Loucy (cell line): ENCODE measurements around the gene SAPCD2.

Experiments
- H2AFZ ChIP-seq: fragments of 200-600 bp; sonication (generic); 2 replicates; pipeline ENCODE4 v1.6.0; 2016; ENCODE audit warnings: antibody characterized with exemption, mild to moderate bottlenecking, low read length, moderate library complexity
- H3F3A ChIP-seq: fragments of 200-600 bp; 2 replicates; pipeline ENCODE4 v1.6.0; 2016; ENCODE audit warnings: antibody characterized with exemption, low read depth, mild to moderate bottlenecking
- H3K27me3 ChIP-seq: fragments of 200-600 bp; sonication (generic); 2 replicates; pipeline ENCODE4 v1.6.1; 2014; ENCODE audit warnings: low read length, mild to moderate bottlenecking; ENCODE audit not compliant: insufficient read depth, poor library complexity, severe bottlenecking
- H3K36me3 ChIP-seq: fragments of 200-600 bp; sonication (generic); 2 replicates; pipeline ENCODE4 v1.6.1; 2016; ENCODE audit warnings: low read length; ENCODE audit not compliant: insufficient read depth
- H3K4me1 ChIP-seq: fragments of 200-600 bp; sonication (generic); 2 replicates; pipeline ENCODE4 v1.5.1; 2014; ENCODE audit warnings: low read length, mild to moderate bottlenecking; ENCODE audit not compliant: insufficient read depth, poor library complexity, severe bottlenecking
- H3K4me2 ChIP-seq: fragments of 200-600 bp; sonication (generic); 2 replicates; pipeline ENCODE4 v1.6.0; 2014; ENCODE audit warnings: antibody characterized with exemption, low read length, low read depth, mild to moderate bottlenecking; ENCODE audit not compliant: poor library complexity, severe bottlenecking
- H3K4me3 ChIP-seq: fragments of 200-600 bp; sonication (generic); 2 replicates; pipeline ENCODE4 v1.5.1; 2014; ENCODE audit warnings: low read length, mild to moderate bottlenecking, mixed read lengths; ENCODE audit not compliant: poor library complexity, severe bottlenecking
- H3K79me2 ChIP-seq: fragments of 200-600 bp; sonication (generic); 2 replicates; pipeline ENCODE4 v1.6.1; 2014; ENCODE audit warnings: low read length; ENCODE audit not compliant: insufficient read depth
- H3K9ac ChIP-seq: fragments of 200-600 bp; sonication (generic); 2 replicates; pipeline ENCODE4 v1.6.0; 2014; ENCODE audit warnings: mild to moderate bottlenecking, low read depth, low read length, moderate library complexity; ENCODE audit not compliant: poor library complexity, severe bottlenecking
- H3K9me2 ChIP-seq: fragments of 200-600 bp; sonication (generic); replicated peaks from 2 replicates; pipeline ENCODE4 v1.6.1; 2016; ENCODE audit warnings: low read depth, low read length, mixed read lengths
- H3K9me3 ChIP-seq: fragments of 200-600 bp; sonication (generic); 2 replicates; pipeline ENCODE4 v1.6.1; 2014; ENCODE audit warnings: mild to moderate bottlenecking, antibody characterized with exemption, low read length, low read depth; ENCODE audit not compliant: insufficient read depth
- H4K20me1 ChIP-seq: fragments of 200-600 bp; sonication (generic); 2 replicates; pipeline ENCODE4 v1.6.0; 2014; ENCODE audit warnings: antibody characterized with exemption, low read length, mild to moderate bottlenecking; ENCODE audit not compliant: insufficient read depth, poor library complexity, severe bottlenecking
- EZH2phosphoT487 ChIP-seq: fragments of 200-600 bp; IDR thresholded peaks from 2 replicates; pipeline ENCODE4 v1.6.1; 2018; ENCODE audit warnings: antibody characterized with exemption, mild to moderate bottlenecking, moderate library complexity, borderline replicate concordance
- TF ChIP-seq, protein P1 (sequence below): fragments of 200-600 bp; sonication (generic); conservative IDR thresholded peaks from 2 replicates; pipeline ENCODE4 v1.5.1; 2014; ENCODE audit warnings: mild to moderate bottlenecking, antibody characterized with exemption, low read length

Gene SAPCD2

DNA sequence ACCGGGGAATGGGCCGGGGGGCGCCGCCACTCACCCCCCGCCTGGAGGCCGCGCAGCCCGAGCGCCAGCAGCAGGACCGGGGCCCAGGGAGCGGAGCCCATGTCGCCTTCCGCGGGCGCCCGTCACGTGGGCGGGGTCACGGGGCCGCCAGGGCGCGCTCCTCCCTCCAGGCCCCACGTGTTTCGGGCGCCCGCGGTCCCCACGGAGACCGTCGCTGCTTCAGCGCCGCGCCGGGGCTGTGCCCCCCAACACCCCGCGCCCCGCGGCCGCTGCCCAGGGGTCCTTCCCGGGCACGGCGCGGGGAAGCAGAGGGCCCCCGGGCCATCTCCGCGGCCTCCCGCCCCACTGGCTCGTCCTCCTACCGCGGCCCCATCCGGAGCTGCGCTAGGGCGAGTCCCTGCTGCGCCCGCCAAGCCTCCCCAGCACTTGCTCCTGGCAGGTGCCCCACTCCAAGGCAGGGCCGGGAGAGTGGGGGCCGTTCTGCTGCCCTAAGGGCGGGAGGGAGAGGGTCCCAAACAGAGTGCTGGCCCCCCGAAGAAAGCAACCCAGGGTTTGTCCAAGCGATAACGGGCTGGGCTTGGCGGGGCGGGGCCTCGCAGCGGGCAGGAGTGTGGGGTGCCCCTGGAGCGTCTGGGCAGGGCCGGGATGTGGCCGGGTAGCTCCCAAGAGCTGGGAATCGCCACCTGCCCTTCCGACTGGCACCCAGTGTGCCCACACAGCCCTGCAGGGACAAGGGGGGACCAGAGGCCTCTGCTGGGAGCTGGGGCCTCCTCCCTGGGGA, 44.4 kb upstream of the SAPCD2 start, which contains the start of gene DPP7:
TSS of gene DPP7 (minus strand) at position 121 of the 781 bp plus-strand sequence. CDS start at position 101, 20 bp downstream.
- Histone ChIP-seq H3K4me2 (peak within 1 kb of the TSS; percentile 90), H3K4me3 (peak within 1 kb of the TSS; percentile 75)

DNA sequence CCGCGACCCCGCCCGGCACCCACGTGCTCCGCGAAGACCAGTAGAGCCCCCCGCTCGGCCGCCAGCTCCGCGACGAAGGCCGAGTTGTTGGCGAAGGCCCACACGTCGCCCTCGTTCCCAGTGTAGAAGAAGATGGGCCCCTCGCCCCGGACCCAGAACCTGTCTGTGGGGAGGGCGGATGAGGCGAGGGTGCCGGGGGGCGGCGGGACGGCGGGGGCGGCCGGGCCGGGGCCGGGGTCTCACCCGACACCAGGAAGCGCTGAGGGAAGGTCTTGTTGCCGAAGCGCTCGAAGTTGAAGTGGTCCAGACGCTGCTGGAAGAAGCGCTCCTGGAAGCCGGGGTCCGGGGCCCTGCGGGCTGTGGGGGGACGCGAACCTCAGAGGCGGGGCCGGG, 43.9 kb upstream of the SAPCD2 start:
- TF ChIP-seq, protein P1, sequence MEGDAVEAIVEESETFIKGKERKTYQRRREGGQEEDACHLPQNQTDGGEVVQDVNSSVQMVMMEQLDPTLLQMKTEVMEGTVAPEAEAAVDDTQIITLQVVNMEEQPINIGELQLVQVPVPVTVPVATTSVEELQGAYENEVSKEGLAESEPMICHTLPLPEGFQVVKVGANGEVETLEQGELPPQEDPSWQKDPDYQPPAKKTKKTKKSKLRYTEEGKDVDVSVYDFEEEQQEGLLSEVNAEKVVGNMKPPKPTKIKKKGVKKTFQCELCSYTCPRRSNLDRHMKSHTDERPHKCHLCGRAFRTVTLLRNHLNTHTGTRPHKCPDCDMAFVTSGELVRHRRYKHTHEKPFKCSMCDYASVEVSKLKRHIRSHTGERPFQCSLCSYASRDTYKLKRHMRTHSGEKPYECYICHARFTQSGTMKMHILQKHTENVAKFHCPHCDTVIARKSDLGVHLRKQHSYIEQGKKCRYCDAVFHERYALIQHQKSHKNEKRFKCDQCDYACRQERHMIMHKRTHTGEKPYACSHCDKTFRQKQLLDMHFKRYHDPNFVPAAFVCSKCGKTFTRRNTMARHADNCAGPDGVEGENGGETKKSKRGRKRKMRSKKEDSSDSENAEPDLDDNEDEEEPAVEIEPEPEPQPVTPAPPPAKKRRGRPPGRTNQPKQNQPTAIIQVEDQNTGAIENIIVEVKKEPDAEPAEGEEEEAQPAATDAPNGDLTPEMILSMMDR, result no peak
- no peak for TF ChIP-seq EZH2phosphoT487
- H3F3A ChIP-seq, result no peaks in the 10 kb centered on the region
- peak overlapping the region; percentile 78 for H3K9ac ChIP-seq
- H4K20me1 ChIP-seq, result no peaks in the 10 kb centered on the region
- peaks cover 7% of the 10 kb centered on the region for H3K4me1 ChIP-seq
- H3K4me3 ChIP-seq, result peak overlapping the region; percentile 75
- no peaks in the 10 kb centered on the region for H3K9me3 ChIP-seq
- no peaks in the 10 kb centered on the region for H3K27me3 ChIP-seq
- peak overlapping the region; percentile 90 for H3K4me2 ChIP-seq
- H2AFZ ChIP-seq, result peak overlapping the region; percentile 56; the same call in 1 of the 2 replicates
- no peaks in the 10 kb centered on the region for H3K9me2 ChIP-seq
- H3K36me3 ChIP-seq, result peaks cover 7% of the 10 kb centered on the region; the same call in 1 of the 2 replicates
- H3K79me2 ChIP-seq, result no peaks in the 10 kb centered on the region

More for the DNA sequence above, 44.4 kb upstream of the SAPCD2 start, which contains the start of gene DPP7:
- Histone ChIP-seq H3K9ac (peak within 1 kb of the TSS; percentile 78), H3K9me3 (no peaks in the 10 kb centered on the region), H3K9me2 (no peaks in the 10 kb centered on the region), H3K4me1 (peaks cover 7% of the 10 kb centered on the region), H4K20me1 (no peaks in the 10 kb centered on the region), H3K36me3 (peaks cover 1% of the 10 kb centered on the region; the same call in 1 of the 2 replicates), H3K27me3 (no peaks in the 10 kb centered on the region), H3K79me2 (no peaks in the 10 kb centered on the region), H2AFZ (peak within 1 kb of the TSS; percentile 90; the same call in 1 of the 2 replicates), H3F3A (no peaks in the 10 kb centered on the region)
- TF ChIP-seq, protein P1, result no peak

DNA sequence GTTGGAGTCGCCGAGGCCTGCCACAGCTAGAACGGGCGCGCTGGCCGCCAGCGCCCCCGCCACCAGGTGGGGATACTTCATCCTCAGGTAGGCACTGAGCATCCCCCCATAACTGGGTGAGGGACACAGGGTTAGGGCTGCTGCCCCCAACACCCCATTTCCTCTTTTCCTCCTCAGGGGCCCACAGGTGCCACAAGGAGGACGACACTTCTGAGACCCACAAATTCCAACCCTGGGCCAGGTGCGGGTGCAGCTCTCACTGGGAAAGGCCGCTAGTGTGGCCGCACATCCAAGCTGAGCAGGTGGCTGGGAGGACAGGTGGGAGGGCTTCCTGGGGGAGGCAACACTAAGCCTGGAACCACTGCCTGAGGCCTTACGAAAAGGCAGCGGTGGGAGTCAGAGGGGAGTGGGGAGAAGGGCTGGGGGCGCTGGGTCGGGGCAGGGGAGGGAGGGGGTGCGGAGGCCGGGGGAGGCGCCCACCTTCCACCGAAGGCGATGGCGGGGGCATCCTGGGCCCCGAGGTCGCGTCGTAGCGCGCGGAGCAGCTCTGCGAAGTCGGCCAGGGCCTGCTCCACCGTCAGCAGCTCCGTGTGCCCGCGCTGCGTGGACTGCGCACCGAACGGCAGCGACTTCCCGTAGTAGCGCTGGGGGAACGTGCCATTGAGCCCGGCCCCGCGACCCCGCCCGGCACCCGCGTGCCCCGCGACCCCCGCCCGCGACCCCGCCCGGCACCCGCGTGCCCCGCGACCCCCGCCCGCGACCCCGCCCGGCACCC, 43.2 kb upstream of the SAPCD2 start:
- peaks cover 14% of the 10 kb centered on the region; the same call in 1 of the 2 replicates for H3K36me3 ChIP-seq
- no peaks in the 10 kb centered on the region for H3F3A ChIP-seq
- H3K9ac ChIP-seq, result no peak overlapping the region
- no peak overlapping the region for H3K4me3 ChIP-seq
- H3K4me2 ChIP-seq, result no peak overlapping the region
- no peaks in the 10 kb centered on the region for H3K9me3 ChIP-seq
- H3K4me1 ChIP-seq, result peaks cover 7% of the 10 kb centered on the region
- TF ChIP-seq EZH2phosphoT487, result no peak
- TF ChIP-seq, protein P1, result no peak
- H3K79me2 ChIP-seq, result no peaks in the 10 kb centered on the region
- no peaks in the 10 kb centered on the region for H3K9me2 ChIP-seq
- no peaks in the 10 kb centered on the region for H3K27me3 ChIP-seq
- no peak overlapping the region for H2AFZ ChIP-seq
- H4K20me1 ChIP-seq, result no peaks in the 10 kb centered on the region
